Left ventricle myocardium superior (tissue), 1 donor: ENCODE measurements around the gene MBP. TPM values are rescaled to one million over a fixed set of nuclear protein-coding genes. Genes with fewer than 3 reads are reported as not detected.

Experiments
- ATAC-seq: fragments of 200-7000 bp; cut with Tn5 transposase; one replicate; pipeline ENCODE4 v1.9.1; 2020; ENCODE audit warnings: mild to moderate bottlenecking, moderate library complexity
- DNase-seq: peaks from one replicate; pipeline ENCODE4 v3.0.0-alpha.2; 2020
- intact Hi-C: fragments of 100-400 bp; cut with micrococcal nuclease; formaldehyde crosslinking; loops from one replicate; pipeline ENCODE4 v1.11.0; 2022
- total RNA-seq: library from RNA; stranded (reverse); fragmentation: NEBNext Ultra II Directional; extraction: Animal tissue kit (Norgen Biotek cat#: 25700); gene quantifications from one replicate; pipeline ENCODE4 v1.2.1, GENCODE V29; 2021
- donor health status: DM: no; HTN: yes; CAD: no; lungs with severe emphysema.

MBP gene
- total RNA-seq, 1 donor from 2014 or later = 32.7 TPM

DNA sequence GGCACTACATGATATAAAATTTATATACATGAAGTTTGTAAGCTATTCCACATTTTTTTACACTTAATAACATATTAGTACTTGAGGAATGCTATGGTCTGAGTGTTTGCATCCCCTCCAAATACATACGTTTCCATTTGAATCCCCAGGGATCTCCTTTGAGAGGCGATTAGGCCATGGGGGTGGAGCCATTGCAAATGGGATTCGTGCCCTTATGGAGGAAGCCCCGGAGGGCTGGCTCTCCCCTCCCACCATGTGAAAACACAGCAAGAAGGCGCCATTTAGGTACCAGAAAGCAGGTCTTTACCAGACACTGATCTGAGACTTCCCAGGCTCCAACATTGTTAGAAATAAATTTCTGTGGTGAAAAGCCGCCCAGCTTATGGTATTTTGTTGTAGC is 20.8 kb upstream of the MBP start:
- no peak for DNase-seq
- intact Hi-C loops = no loop called here

DNA sequence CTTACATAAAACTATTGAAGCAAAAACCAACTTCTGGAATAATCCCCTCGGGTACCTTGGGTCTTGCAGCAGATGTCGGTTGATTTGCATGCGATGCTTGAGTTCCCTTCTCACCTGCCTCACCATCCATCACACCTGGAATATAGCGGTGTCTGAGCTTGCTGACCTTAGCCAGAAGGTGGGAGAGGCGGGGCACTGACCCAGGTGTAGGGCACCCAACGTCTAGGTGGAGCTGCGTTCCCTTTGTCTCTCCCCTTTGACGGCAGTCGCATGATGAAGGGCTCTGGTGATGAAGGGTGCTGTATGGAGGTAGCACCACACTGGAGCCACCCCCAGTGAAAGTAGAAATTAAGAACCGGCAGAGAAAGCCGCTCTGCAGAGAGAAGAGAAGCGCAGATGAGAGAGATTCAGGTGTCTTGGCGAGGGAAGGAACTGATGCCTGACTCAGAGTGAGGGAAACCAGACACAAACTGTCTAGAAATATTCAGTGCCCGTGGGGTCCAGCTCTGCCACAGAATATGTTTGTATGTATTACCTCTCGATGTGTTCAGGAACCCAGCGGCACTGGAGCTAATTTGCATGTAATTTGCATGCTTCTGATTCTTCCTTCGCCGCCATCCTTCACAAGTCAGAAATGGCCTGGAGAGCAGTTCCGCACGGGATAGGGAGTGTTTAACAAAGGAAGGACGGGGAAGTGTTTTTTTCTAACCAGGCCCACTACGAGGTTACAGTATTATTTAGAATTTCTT is 19.4 kb upstream of the MBP start:
- no peak for ATAC-seq
- DNase-seq = no peak
- intact Hi-C loops = no loop called here

More for the DNA sequence above, 20.8 kb upstream of the MBP start:
- no peak for ATAC-seq

DNA sequence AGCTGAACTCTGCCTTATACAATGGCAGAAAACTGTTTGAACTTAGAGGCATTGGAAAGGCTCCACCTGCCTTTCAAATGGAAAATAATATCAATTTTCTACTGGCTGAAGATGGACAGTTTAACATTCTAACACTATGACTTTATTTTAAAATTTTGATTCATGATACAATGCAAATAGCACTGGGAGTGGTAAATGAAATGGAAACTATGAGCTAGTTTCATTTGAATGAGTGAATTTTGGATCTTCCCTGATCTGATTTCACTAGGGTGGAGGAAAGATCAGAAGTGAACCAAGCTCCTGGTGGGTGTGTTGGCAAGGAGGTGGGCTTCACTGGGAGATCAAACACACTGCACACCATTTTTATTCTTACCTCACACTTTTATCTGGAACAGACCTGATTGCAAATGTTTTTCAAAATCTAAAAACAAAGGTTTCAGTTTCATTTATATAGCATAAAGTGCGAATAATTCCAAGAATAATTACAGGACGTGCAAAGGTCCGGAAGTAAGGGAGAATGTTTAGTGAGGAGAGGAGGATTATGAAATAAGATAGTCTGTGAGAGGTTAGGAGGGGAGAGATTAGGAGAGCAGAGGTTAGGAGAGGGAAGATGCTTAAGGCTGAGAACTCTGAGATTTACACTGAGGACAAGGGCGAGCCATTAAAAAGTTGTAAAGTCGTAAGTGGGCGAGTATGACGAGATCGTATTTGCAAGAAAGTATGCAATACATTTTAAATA is 18.6 kb upstream of the MBP start:
- ATAC-seq = no peak
- intact Hi-C loops = no loop called here

DNA sequence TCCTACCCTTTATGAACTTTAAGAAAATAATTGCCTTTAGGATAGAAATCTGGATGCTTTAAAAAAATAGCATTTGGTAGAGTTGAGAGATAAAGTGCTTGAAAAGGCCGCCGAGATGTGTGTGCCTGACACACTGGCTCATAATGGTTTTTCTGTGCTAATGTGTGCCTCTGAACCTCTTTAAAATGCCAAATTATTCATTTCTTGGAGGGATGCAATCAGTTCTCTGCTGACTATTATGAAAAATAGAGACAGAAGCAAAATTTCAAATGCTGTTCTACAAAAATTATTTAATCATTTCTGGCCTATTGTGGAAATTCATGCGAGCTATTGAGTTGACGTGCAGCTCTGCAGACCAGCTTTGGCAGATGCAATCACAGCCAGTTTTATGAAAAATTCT is 18.0 kb upstream of the MBP start:
- intact Hi-C loops = no loop called here
- DNase-seq = no peak
- ATAC-seq = no peak

More for the DNA sequence above, 18.6 kb upstream of the MBP start:
- DNase-seq = no peak

DNA sequence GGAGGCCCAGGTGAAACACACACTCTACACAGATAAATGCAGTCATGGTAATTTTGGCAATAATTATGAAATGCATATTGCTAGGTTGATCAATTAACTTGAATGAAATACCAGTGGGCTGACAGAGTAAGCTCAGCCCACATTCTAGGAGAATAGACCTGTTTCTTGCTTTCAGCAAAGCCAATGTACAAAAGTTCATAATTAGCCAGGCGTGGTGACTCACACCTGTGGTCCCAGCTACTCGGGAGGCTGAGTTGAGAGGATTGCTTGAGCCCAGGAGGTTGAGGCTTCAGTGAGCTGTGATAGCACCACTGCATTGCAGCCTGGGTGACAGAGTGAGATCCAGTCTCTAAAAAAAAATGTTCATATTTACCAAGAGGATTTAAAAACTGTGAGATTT is 15.7 kb upstream of the MBP start:
- no peak for DNase-seq
- intact Hi-C loops = loop anchor here (10.0 kb wide), 1 partner anchor 57 kb away; no protein-coding TSS in a partner anchor
- no peak for ATAC-seq

DNA sequence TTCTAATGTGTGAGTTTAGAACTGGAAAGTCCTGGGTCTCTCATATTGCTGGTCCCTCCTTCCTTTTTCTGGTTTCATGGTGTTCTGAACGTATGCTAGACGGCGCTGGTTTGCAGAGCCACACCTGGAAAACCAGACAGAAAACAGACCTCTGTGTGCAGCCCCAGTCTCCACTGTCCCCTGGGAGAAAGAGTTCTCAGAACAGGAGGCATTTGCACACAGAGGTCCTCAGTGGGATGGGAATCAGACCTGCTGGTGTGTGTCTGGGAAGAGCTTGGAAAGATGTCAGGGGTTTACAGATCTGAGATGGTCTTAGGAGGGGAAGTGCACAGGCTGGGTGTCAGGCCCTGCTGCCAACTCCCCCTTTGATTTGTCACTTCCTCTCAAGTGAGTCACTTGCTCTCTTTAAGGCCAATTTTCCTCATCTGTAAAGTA is 14.9 kb upstream of the MBP start:
- intact Hi-C loops = loop anchor here (10.0 kb wide), 1 partner anchor 57 kb away; no protein-coding TSS in a partner anchor
- ATAC-seq = peak; percentile 41
- DNase-seq = no peak

DNA sequence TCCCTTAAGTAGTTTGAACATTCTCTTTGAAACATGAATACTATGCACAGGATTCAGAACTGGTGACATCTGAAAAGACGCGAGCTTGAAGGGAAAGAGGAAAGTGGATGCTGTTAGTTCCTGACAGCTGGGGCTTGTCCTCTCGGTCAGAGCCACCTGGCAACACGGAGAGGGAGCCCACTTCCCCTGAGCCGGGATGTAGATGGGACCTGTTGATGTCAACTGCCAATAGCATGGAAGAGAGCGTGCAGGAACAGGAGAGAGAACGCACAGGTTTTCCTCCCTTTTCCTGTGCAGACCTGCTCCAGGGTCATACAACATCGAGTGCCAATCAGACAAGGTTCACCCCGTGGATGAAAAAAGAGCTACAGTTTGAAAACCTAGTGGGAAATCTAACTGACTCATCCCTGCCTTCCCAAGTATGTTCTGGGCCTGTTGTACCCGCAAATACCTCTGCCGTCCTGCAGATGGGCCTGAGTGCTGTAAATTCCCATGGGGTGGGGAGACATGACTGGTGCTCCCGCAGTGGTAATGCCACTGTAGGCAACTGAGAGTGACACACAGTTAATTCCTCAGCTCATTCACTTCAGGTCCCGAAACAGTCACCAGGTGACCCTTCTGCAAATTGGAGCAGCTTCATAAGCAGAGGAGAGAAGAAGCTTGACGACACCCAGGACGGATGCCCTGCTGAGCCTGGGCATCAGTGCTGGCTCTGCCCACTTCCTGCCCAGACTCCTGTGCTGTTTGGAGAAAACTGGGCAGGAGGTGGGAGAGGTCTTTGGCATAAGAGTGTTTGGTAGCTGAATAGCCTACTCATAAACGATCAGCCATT is 13.9 kb upstream of the MBP start:
- intact Hi-C loops = loop anchor here (10.0 kb wide), 1 partner anchor 58 kb away; no protein-coding TSS in a partner anchor
- DNase-seq (no peak), ATAC-seq (no peak)

DNA sequence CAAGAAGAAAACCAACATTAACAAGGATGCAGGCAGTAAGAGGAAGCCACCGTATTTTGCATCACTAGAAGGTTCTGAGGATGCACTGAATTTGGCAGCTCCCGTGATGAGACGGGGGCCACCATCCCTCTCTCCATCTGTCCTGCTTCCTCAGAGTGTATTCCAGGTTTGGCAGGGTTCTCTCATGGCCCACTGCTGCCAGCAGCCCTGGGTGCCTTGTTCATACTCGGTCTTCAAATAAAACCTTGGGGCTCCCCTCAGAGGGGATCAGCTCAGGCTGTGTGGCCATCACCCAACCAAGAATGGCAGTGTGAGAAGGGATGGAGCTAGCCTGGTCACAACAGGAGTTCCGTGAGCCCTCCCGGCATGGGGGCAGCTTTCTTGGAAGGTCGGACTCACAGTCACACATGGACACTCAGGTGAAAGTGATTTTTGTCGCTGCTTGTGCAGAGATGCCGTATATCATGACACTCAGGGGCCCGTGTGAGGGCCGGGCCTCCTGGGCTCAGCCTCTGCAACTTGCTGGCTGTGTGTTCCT is 12.8 kb upstream of the MBP start:
- intact Hi-C loops = loop anchor here (10.0 kb wide), 1 partner anchor 59 kb away; no protein-coding TSS in a partner anchor
- DNase-seq (no peak), ATAC-seq (no peak)

DNA sequence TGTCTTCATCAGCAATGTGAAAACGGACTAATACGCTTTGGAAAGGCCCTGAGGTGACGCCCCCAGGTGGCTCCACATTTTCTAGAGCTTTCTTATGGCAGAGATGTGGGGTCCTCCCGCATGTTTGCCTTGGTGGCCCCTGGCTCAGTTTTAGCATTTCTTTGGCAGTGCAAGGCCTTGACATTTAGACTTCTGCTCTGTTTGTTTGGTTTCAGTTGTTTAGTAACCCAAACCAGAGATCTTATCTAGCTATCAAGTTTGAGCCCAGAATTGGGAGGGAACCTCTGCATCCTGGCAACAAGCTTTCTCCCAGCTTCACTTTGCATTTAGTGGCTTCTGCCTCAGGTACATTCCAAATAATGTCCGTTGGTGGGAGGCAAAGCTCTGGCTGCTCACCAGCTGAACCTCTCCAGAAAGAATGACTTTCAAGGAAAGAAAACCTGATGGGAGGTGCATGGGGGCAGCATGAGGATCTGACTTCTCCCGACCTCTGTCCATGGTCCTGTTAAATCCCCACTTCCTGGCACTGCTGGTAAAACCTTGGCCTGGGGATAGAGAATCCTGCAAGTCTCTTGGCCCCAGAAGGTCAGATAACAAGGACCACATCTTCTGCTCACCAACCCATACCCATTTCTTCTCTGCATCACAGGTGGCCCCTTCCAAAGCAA is 12.0 kb upstream of the MBP start:
- intact Hi-C loops = loop anchor here (10.0 kb wide), 1 partner anchor 60 kb away; no protein-coding TSS in a partner anchor

DNA sequence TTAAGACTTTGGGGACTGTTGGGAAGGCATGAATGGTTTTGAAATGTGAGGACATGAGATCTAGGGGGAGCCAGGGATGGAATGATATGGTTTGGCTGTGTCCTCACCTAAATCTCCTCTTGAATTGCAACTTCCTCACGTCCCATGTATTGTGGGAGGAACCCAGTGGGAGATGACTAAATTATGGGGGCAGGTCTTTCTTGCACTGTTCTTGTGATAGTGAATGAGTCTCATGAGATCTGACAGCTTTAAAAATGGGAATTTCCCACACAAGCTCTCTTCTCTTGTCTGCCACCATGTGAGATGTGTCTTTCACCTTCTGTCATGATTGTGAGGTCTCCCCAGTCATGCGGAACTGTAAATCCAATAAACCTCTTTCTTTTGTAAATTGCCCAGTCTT is 11.5 kb upstream of the MBP start:
- ATAC-seq = no peak
- DNase-seq = no peak
- intact Hi-C loops = loop anchor here (10.0 kb wide), 1 partner anchor 61 kb away; no protein-coding TSS in a partner anchor

More for the DNA sequence above, 12.0 kb upstream of the MBP start:
- no peak for ATAC-seq
- DNase-seq = no peak

DNA sequence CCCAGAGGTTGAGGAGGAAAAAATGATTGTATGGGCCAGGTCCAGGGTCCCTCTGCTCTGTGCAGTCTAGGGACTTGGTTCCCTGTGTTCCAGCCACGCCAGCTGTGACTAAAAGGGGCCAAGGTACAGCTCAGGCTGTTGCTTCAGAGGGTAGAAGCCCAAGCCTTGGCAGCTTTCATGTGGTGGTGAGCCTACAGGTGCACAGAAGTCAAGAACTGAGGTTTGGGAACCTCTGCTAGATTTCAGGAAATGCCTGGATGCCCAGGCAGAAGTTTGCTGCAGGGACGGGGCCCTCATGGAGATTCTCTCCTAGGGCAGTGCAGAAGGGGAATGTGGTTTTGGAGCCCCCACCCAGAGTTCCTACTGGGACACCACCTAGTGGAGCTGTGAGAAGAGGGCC is 10.6 kb upstream of the MBP start:
- intact Hi-C loops = loop anchor here (10.0 kb wide), 1 partner anchor 62 kb away; no protein-coding TSS in a partner anchor
- DNase-seq (no peak), ATAC-seq (no peak)

DNA sequence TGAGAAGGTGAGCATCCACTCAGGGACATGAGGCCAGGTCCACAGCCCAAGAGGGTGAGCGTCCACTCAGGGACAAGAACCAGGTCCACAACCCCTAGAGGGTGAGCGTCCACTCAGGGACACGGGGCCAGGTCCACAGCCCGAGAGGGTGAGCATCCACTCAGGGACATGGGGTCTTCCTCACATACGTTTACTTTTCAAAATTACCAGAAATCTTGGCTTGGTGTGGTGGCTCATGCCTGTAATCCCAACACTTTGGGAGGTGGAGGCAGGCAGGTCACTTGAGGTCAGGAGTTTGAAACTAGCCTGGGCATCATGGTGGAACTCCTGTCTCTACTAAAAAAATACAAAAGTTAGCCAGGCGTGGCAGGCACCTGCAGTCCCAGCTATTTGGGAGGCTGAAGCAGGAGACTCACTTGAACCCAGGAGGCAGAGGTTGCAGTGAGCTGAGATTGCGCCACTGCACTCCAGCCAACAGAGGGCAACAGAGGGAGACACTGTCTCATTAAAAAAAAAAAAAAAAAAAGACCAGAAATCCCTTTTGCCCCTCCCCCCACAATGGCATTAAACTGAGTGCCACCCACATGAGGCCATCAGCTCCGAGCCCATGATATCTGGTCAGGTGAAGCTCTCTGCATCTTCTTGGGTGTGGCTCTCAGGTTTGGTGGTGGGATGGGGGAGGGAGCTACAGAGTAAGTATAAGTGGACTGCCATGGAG is 9.0 kb upstream of the MBP start:
- ATAC-seq (no peak), DNase-seq (no peak)
- intact Hi-C loops = loop anchor here (10.0 kb wide), 1 partner anchor 63 kb away; no protein-coding TSS in a partner anchor

DNA sequence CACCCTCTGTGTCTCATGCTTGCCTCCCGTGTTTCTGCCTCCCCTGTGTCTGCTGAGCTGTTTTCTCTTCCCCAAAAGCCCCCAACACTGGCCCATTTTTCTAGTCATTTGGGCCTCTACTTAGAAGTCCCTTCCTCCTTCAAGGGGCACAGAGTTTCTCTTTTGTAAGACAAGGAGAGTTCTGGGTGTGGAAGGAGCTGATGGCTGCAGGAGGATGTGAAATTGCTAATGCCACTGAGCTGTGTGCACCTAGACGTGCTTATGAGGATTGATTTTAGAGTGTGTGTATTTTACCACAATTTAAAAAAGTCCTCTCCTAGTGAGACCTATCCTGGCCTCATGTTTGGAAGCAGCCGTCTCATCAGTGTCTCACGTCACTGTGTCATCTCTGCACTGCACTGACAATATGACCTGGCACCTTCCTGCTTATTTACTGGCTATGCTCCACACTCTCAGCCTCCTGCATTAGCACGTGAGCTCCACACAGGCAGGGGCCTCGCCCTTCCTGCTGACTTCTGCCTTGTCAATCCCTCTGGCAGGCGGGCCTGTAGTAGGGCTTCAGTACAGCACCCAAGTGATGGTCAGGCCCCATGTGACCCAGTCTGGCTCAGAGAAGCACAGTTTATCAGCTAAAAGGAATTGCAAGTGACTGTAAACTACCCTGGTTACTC is 8.0 kb upstream of the MBP start:
- intact Hi-C loops = loop anchor here (10.0 kb wide), 1 partner anchor 64 kb away; no protein-coding TSS in a partner anchor
- peak; percentile 67 for DNase-seq
- ATAC-seq = peak; percentile 93

DNA sequence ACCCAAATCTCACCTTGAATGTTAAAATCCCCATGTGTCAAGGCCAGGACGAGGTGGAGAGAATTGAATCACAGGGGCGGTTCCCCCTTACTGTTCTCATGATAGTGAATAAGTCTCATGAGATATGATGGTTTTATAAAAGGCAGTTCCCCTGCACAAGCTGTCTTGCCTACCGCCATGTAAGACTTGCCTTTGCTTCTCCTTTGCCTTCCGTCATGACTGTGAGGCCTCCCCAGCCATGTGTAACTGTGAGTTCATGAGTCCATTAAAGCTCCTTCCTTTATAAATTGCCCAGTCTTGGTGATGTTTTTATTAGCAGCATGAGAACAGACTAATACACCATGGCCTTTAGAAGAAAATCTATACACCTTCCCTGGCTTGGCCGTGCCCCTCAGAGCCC is 7.4 kb upstream of the MBP start:
- ATAC-seq (no peak), DNase-seq (no peak)
- intact Hi-C loops = loop anchor here (10.0 kb wide), 1 partner anchor 65 kb away; no protein-coding TSS in a partner anchor

DNA sequence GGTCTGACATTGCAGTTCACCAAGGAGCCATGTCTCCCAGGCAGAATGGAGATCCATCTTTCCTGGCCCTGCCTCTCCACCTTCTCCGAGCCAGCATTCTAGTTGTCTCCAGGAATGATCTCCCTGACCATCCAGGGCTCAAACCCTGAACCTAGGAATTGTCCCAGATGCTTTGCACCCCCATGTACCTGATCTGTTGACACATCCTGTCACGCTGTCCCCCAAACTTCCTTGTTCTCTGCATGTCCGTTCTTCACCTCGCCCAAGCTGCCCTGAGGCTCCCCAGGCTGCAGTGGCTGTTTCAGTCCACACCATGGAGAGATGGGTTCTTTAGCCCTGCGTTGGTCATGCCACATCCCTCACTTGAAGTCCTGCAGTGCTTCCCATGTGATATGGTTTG is 7.0 kb upstream of the MBP start:
- ATAC-seq (no peak), DNase-seq (no peak)
- intact Hi-C loops = loop anchor here (10.0 kb wide), 1 partner anchor 65 kb away; no protein-coding TSS in a partner anchor

DNA sequence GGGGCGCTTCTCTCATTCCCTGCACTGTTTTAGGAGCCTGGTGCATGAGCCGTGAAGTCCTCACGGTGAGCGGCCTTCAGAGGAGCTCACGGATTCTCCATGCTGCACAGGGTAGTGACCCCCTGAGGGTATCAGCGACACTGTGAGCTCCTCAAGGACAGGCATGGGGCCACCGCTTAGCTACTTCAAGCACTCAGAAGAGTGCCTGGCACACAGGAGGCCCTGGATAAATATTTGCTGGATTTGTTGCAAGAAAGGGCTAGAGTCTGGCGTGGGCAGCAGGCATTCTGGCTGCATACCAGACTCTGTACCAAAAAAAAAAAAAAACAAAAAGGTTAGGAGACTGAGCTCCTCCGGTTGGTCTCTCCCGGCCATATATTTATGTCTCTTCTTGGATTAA is 5.7 kb upstream of the MBP start:
- intact Hi-C loops = no loop called here
- ATAC-seq (no peak), DNase-seq (no peak)

DNA sequence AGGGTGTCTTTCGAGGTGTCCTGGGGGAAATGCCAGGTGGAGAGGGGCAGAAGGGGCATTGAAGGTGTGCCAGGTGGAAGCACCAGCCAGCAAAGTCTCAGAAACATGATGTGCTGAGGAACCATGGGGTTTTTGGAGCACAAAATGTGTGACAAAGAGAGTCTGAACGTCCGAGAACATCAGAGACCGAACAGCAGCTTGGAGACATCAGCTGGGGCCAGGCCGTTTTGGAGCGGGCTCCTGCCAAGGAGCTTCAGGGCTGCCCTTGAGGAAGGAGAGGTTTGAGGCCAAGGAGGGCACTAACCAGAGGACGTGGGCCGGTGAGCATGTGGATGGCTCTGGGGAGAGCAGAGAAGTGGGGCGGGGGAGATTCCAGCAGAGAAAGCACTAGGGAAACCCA is 5.3 kb upstream of the MBP start:
- intact Hi-C loops = no loop called here
- ATAC-seq = no peak
- no peak for DNase-seq
